Left lobe of liver (tissue), 2 donors: ENCODE measurements around the gene LINC00305. TPM values are rescaled to one million over a fixed set of nuclear protein-coding genes. Genes with fewer than 3 reads are reported as not detected.

ENCODE experiments used
- ATAC-seq: fragments of 200-7000 bp; cut with Tn5 transposase; one replicate; pipeline ENCODE4 v1.9.1; 2020; ENCODE audit warnings: mild to moderate bottlenecking, moderate library complexity
- DNase-seq: peaks from one replicate; pipeline ENCODE4 v3.0.0-alpha.2; 2020; ENCODE audit warnings: low spot score
- total RNA-seq: library from RNA; stranded (reverse); gene quantifications from one replicate; pipeline ENCODE4 v1.2.1, GENCODE V29; 2021
- donor health status: DM: no; HTN: no; CAD: no; lungs with moderate emphysema.
- donor health status: DM: no; HTN: yes; CAD: no.

Gene LINC00305
- total RNA-seq, 1 donor from 2014 or later, result not detected

DNA sequence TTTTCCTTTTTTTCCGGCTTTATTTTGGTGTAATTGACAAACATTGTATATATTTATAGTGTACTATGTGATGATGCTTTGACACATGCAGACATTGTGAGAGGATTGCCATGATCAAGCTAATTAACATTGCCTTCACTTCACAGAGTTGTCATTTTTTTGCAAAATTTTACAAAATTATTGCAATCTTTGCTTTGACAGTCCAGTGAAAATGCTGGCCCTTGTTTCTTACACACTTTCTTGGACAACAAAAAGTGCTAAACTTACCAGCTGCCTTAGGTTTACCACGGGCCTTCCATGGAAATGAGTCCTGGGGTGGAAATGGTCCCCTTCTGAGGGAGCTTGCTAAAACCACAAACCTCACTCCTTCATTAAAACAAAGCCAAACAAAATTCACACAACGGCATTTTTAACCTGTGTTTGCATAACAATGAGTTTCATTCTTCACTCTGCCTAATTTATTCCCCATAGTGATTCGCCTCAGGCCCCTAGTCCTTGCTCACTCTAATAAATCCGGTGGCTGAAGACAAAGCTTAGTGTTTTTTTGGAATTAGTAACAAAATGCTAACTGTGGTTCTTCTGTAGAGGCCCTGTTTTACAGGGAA lies 32.2 kb downstream of the LINC00305 start:
- DNase-seq (no peak), ATAC-seq (no peak)

DNA sequence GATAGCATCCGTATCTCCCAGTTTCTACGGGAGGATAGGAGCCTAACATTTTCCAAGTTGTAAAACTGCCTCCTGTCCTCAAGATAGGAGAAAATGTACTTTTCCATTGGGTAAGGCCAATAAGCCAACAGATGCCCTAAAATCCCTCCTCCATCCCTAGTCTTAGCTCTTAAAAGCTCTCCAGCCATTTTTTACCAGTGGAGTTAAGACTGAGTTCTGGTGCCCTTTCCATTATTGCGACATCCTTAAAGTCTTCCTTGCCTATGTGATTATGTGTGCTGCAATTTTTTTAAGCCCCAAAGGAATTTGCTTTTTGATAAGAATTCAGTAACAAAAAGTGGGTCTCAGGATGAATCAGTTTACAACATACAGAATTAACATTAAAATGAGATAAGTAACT lies 33.0 kb downstream of the LINC00305 start:
- no peak for DNase-seq
- ATAC-seq, result no peak

DNA sequence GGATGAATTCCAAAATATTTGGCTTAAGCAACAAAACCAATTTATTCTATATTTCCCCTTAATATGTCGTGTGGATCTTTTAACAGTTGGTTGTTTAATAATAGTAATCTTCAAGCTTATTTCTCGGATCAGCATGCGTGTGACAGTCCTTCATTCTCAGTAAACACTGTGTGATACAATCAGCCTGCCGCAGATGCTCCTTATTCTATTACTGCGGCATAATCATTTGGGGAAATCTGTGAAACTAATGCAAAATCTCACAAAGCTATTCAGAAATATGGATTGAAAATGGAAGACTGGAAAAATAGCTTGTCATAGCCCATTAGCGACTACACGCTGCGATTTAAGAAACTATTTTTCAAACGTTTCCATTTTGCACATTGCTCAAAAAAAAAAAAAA lies 36.9 kb downstream of the LINC00305 start:
- no peak for ATAC-seq
- DNase-seq, result no peak

DNA sequence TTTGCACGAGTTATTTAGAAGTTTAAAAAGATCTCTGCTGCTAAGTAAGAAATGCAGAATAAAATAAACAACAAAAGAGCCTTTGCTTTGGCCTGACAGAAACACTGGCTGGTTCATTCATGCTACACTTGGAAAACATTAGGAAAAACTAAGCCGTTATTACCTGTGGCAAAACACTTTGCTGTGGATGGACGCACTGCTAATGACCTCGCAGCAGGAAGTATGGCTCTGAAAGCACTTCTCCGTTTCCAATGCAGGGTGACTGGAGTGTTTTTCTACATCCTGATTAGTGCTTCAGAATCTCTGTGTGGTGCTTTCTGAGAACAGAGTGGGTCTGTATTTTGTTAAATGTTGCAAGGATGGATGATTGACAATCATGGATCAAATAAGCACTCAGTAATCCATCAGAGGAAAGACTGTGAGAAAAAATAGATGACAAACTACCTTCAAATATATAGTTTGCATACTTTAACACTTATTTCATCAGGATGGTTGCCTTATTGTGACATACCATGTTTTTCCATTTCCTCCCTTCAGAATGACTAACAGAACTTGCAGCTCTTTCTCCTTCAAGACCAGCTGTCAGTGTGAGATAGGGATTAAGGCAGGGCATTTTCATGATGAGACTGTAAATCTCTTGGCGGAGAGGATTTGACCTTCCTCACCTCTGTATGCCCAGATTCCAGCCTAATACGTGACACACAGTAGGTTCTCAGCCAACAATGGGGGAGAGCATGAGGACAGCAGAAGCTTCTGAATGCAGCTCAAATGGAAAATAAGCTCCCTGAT lies 38.0 kb downstream of the LINC00305 start:
- ATAC-seq, result no peak

DNA sequence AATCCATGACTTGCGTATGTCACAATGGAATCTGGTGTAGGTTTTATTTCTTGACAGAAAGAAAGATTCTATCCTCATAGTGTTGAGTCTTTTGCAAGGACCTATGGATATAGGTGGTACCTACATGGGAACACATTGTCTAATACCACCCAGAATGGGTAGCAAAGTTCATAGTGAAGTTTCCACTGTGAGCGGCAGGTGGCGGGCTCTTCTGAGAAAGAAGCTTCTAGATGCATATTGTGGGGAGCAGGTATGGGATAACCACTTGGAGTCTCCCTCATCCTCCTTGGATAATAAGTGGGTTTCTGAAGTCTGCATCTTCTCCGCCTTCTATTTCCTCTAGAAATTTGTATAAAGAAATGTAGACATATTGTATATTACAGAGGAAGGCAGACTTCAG lies 44.9 kb downstream of the LINC00305 start:
- DNase-seq (no peak), ATAC-seq (no peak)

More for the DNA sequence above, 38.0 kb downstream of the LINC00305 start:
- no peak for DNase-seq

DNA sequence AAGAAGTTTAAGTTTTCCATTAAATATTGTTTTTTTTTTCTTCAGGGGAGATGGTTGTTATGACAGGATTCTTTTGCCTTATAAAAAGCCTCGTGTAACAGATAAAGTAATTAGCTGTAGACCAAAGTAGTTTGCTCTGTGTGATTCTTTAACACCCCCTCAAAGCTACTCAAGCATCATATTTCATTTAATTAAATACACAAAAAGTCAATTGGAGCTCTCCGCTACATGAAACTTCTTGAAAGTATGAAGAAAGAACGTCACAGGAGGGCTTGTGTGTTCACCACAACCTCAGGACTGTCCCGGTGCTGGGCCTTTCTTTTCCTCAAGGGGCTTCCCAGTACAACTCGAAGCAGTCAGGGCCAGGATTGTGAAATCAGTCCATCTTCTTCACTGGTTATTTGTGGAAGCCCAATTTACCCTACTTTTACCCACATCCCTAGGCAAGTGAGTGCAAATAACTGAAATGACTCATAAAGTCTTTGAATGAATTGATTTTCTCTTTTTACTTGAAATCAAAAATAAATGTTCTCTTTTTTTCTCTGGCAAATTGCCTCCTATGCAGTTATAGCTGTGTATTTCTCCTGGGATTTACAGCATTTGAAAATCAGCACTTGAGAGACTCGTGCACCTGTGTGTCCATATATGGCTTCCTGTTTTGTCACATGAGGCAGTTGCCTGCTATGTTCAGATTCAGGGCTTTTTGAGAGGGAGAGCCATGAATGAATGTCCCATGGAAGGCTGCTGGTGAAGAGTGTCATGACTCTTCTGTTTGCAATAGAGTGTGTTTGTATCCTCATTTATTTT lies 48.6 kb downstream of the LINC00305 start:
- DNase-seq, result no peak
- ATAC-seq, result no peak

DNA sequence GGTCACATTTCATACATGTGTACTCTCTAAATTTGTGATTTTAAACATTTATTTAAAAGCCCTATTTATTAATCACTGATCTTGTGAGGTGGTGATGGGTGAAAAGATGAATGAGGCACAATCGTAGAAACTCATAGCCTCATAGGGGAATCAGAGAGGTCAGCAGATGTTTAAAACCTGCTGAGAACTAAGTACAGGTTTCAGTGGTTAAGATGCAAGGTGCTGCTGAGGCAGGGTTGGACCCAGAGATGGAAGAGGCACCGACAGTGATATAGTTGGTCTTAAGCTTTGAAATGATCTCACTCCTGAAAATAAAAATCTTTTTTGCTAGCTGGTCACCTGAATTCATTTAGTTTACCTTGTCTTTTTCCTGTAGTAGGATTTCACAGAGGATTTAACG lies 49.6 kb downstream of the LINC00305 start:
- ATAC-seq (no peak), DNase-seq (no peak)

DNA sequence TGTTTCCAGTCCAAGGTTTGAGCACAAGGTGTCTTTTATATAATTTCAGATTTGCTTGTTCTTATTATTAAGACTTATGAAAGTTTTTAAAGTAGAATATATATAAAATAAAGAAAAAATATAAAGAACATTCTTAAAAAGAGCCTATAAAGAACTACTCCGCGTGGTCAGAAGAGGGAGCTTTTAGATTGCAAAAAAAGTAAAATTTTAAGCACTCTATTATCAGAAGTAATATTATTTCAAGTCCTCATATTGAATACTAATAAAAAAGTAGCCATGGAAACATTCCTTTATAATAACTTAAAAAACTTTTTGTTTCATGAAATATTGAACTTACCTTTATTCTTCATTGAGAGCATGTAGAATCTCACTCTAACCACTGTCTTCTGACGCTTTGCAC lies 51.4 kb downstream of the LINC00305 start:
- DNase-seq, result no peak
- ATAC-seq, result no peak

DNA sequence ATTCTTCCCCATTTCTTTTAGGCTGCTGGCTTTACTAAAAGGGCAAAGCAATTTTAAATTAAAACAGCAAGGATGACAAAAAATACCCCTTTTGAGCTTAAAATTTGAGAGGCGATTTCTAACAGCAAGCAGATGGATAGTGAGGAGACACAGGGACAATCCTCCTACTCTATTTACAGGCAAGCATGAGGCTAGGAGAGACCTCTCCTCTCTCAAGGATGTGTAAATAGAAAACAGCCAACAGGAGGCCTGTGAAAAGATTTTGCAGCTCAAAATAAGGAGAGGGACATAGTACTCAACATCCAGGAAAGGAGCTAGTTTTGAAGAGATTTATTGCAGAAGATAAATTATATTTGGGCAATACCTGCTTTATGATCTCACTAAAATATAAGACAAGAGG lies 53.8 kb downstream of the LINC00305 start:
- no peak for DNase-seq
- no peak for ATAC-seq

DNA sequence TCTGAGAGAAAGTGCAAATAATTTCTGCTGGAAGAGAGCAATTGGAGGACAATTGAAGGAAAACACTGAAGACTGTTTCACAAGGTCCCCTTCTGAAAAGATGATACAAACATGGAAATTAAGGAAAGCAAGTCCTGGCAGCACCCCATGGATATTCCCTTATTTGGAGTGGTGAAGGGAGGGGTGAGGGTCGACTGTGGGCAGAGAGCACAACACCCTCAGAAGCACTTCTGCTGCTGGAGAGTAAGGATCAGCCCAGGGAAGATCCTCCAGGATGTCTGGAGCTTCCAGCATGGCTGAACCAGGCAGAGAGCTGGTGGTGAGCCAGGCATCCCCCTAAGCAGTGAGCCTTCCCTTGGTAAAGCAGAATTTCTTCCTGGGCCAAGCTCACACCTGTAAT lies 54.7 kb downstream of the LINC00305 start:
- DNase-seq, result no peak
- ATAC-seq, result no peak

DNA sequence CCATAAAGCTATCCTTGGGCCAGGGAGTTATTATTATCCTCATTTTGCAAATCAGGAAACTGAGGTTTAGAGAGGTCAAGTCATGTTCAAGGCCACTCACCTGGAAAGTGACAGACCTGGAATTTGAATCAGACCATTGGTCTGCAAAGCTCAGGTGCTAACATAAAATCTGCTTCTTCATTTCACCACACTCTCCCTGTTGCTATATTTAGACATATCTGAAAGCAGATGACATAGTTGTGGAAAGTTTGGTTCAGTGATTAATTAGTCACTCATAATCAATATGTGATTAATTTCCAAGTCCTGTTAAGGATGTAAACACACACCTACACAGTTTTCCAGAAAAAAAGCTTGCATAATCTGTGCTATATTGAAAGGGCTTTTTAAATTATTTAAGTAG lies 57.4 kb downstream of the LINC00305 start:
- ATAC-seq (no peak), DNase-seq (no peak)

DNA sequence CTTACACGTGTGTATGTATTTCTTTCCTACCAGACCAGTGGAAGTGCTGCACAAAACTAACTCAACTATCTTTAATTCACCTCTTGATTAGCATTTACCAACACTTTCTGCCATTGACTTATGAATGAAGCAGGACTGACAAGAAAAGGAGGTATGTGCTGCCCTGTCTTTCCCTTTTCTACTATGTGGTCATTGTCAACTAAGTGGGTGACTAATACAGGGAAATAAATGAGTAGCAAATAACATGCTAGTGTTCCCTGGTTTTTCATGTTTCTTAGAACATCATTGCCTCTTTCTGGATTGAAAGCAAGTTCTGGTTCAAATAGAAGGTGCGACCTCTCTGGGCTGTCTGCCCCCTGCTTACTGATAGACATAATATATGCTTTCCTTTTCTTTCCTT lies 58.0 kb downstream of the LINC00305 start:
- no peak for ATAC-seq

DNA sequence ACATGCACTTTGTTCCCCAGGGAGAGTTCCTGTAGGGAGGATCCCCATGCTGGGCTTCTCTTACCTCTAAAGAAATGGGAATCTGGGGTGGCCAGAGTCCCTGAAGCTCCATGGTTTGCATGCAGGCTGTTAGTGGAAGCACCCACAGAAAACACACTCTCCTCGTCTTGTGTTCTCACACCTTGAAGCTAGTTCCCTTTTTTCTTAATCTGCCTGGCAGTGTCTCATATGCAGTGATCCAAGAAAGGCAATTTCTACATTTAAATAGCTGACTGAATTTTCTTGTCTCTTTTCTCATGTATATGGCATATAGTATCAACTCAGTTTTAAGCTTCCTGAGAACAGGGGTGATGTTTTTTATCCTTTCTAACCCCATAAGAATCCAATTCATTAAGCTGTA lies 65.0 kb downstream of the LINC00305 start:
- DNase-seq (no peak), ATAC-seq (no peak)

More for the DNA sequence above, 58.0 kb downstream of the LINC00305 start:
- DNase-seq, result no peak

DNA sequence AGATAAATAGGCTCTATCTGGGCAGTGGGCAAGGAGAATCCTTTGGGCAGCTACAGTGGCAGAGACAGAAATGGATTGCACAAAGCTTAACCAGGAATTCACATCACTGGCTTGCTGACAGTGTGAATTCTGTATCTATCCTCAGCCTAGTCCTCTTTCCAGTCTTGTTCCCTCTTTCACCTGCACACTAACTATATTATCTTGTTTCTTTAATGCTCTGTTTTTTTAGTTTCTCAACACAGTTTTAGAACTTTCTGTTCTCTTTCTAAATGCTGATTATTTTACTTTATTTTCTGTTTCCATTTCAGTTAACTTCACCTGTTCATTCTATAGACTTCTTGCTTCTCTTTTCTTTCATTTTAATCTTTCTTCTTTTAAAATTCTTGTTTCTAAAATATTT lies 66.4 kb downstream of the LINC00305 start:
- ATAC-seq (no peak), DNase-seq (no peak)

DNA sequence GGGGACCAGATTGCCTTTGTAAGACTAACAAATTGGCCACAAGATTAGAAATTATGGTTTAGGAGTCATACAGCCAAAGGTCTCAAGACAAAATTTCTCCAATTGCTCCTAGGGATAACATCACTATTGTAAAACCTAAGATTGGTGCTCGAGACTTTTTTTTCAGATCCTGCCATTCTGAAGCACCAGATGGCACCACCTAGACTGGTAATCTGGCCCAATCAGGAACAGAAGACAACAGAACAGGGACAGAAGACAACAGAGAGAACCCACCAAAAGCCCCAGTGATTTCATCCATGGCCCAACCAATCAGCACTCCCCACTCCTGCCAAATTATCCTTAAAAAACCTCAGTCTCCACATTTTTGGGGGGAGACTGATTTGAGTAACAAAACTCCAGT lies 66.8 kb downstream of the LINC00305 start:
- ATAC-seq, result no peak
- DNase-seq, result no peak

DNA sequence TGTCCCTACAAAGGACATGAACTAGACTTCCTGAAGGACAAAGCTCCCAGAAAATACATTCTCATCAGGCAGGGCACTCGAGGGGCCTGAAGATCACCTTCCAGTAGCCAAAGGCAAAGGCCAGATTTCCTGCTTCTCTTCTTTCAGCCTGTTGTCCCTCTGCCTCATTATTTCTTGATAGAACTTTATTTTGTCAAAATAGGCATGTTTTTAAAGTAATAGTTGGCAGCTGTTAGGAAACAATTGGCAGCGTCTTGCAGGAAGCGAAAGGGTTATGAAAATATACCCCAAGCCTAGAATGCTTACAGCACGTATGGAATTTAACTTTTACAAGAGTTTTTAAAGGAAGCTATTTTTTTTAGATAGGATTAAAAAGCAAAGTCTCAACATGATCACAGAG lies 74.9 kb downstream of the LINC00305 start:
- DNase-seq (no peak), ATAC-seq (no peak)

DNA sequence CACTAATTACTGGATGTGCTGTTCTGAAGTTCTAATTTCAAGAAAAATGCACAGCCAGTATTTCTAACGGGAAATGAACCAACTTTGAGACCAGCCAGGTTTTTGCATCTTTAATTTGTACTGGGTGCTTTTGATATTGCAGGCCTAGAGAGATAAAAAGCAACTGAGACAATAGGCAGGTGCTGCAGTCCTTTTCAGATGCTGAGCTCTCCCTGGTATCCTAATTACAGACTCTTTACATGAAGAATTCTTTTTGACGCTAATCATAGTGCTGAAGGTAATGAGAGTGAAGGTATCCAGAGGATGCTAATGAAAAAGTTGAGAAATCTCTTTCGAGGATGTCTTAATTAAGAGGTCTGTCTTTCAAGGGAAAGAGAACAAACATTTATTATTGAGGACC lies 93.9 kb downstream of the LINC00305 start:
- ATAC-seq (no peak), DNase-seq (no peak)

DNA sequence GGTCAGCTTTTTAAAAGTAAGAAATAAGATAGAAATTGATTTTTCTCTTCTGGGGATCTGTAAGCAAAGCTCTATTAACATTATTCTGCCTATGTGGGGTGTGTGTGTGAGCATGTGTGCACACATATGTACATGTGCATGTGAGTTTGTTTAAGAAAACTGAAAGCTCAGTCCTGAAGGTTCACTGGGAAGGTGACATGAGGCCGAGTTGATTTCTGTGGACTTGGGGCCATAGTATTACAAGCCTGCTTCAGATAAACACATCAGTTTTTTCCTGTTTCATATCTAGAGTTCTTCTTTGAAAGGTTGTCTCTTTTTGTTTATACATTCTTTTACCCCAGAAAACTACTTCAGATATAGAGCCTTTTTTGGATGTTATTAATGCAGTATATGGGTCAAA lies 95.6 kb downstream of the LINC00305 start:
- DNase-seq (no peak), ATAC-seq (peak; percentile 65)

DNA sequence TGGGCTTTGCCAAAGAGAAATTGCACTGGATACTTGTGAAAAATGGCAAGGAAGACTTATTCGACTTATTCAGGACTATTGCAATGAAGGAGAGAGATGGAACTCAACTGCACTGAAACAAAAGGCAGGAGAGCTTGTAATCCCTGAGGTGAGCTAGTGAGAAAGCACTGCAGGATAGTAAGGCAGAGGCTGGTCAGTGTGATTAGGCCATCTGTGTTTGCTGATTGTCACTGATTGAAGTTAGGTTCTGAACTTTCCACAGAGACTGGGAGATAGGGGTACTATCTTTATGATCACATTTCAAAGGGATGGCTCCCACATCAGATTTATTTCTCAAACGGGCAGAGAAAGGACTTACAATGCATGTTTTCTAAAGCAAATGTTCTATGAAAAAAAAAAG lies 96.1 kb downstream of the LINC00305 start:
- DNase-seq, result no peak
- ATAC-seq, result peak; percentile 68

DNA sequence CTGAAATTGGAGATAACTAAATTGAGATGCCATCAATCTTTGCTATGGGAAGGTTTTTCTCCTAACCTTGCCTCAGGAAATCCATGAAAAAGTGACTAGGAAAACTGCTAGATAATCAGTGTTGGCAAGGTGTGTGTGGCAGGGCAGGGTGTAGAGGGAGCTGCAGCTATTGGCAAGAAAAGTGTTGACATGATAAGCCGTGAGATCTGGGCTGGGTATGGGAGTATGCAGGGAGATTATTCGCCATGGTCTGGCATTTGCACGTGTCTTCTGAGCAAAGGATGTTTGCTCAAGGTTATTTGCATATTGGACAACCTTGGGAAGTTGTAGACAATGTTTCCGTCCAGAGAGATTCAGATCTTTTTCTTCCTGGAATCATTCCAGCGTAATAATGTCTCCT lies 104.3 kb downstream of the LINC00305 start:
- DNase-seq, result no peak

DNA sequence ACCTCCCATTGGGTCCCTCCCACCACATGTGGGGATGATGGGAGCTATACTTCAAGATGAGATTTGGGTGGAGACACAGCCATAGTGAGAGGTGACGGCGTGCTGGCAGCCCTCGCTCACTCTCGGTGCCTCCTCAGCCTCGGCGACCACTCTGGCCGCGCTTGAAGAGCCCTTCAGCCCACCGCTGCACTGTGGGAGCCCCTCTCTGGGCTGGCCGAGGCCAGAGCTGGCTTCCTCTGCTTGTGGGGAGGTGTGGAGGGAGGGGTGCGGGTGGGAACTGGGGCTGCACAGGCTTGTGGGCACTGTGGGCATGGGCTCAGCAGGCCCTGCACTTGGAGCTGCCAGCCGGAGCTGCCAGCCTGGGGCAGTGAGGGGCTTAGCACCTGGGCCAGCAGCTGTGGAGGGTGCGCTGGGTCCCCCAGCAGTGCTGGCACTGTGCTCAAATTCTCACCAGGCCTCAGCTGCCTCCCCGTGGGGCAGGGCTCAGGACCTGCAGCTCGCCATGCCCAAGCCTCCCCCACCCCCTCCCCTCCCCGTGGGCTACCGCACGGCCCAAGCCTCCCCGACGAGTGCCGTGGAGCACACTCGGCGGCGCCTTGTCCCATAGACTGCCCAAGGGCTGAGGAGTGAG lies 106.0 kb downstream of the LINC00305 start:
- ATAC-seq, result no peak

More for the DNA sequence above, 104.3 kb downstream of the LINC00305 start:
- no peak for ATAC-seq

More for the DNA sequence above, 106.0 kb downstream of the LINC00305 start:
- no peak for DNase-seq
